Cardiac muscle cell (in vitro differentiated cells and primary cell): ENCODE data around the gene RTL5. TPM values are rescaled to one million over a fixed set of nuclear protein-coding genes. Genes with fewer than 3 reads are reported as not detected.
A peak's percentile ranks its signal among the peaks of the same experiment; 100 is the strongest.

Experiments
- DNase-seq, 2 donors: peaks; one replicate each; pipeline versions ENCODE4 v3.0.0 to v3.0.0-alpha.2; 2010 to 2017; ENCODE audit warnings: low read depth in 1 of 2, low spot score in 1 of 2
- H3K27ac ChIP-seq: fragments of 200-600 bp; sonication (generic); 2 replicates; pipeline ENCODE4 v1.5.1; 2016
- H3K27me3 ChIP-seq: fragments of 200-600 bp; sonication (generic); 2 replicates; pipeline ENCODE4 v1.6.0; 2016; ENCODE audit warnings: control low read depth
- H3K36me3 ChIP-seq: fragments of 200-600 bp; sonication (generic); 2 replicates; pipeline ENCODE4 v1.5.1; 2016; ENCODE audit warnings: control low read depth
- H3K4me1 ChIP-seq: fragments of 200-600 bp; sonication (generic); 2 replicates; pipeline ENCODE4 v1.8.1; 2017; ENCODE audit warnings: low read depth, mild to moderate bottlenecking, mixed run types
- H3K4me3 ChIP-seq: fragments of 200-600 bp; sonication (generic); 2 replicates; pipeline ENCODE4 v1.5.1; 2016; ENCODE audit warnings: mild to moderate bottlenecking
- H3K9me3 ChIP-seq: fragments of 200-600 bp; sonication (generic); 2 replicates; pipeline ENCODE4 v1.5.1; 2017; ENCODE audit warnings: low read depth, mild to moderate bottlenecking, control low read depth
- CTCF ChIP-seq: IDR thresholded peaks from 2 replicates; pipeline ENCODE4 v1.5.1; 2012; ENCODE audit warnings: low read depth, mild to moderate bottlenecking, low read length
- polyA plus RNA-seq: library from polyadenylated mRNA; unstranded; fragments of >200 nt; fragmentation: Nextera tagmentation; extraction: Ambion mirVana; gene quantifications from 2 replicates; pipeline ENCODE4 v1.2.1, GENCODE V29; 2016
- total RNA-seq: library from RNA; depleted of rRNA; stranded (reverse); fragments of >200 nt; gene quantifications from 2 replicates; pipeline ENCODE4 v1.2.3, GENCODE V29; 2016

Gene RTL5
- total and polyA plus RNA-seq, 2 experiments from 2014 or later = 8.3 to 11.6 TPM

- peaks cover 30% of the 10 kb centered on the region for H3K4me1 ChIP-seq
- TF ChIP-seq CTCF = no peak
- H3K4me3 ChIP-seq = no peak overlapping the region
- H3K9me3 ChIP-seq = no peaks in the 10 kb centered on the region
- H3K36me3 ChIP-seq = no peaks in the 10 kb centered on the region
- H3K27me3 ChIP-seq = no peaks in the 10 kb centered on the region
- H3K27ac ChIP-seq = peak overlapping the region; percentile 24
- DNase-seq = no peak
Observed at GRCh38 chrX:72120837-72121236, 10.9 kb downstream of the RTL5 start.

- H3K4me3 ChIP-seq = no peak overlapping the region
- DNase-seq = no peak
- peak overlapping the region; percentile 15 for H3K27ac ChIP-seq
- no peaks in the 10 kb centered on the region for H3K27me3 ChIP-seq
- H3K4me1 ChIP-seq = peaks cover 30% of the 10 kb centered on the region
- no peaks in the 10 kb centered on the region for H3K36me3 ChIP-seq
- H3K9me3 ChIP-seq = no peaks in the 10 kb centered on the region
- no peak for TF ChIP-seq CTCF
Observed at GRCh38 chrX:72117636-72118210, 14.0 kb downstream of the RTL5 start.

- H3K4me1 ChIP-seq = peaks cover 22% of the 10 kb centered on the region
- no peaks in the 10 kb centered on the region for H3K9me3 ChIP-seq
- no peak overlapping the region for H3K4me3 ChIP-seq
- no peaks in the 10 kb centered on the region for H3K36me3 ChIP-seq
- TF ChIP-seq CTCF = no peak
- H3K27ac ChIP-seq = peak overlapping the region; percentile 64
- DNase-seq = no peak
- no peaks in the 10 kb centered on the region for H3K27me3 ChIP-seq
Observed at GRCh38 chrX:72115380-72115779, 16.3 kb downstream of the RTL5 start.

DNA sequence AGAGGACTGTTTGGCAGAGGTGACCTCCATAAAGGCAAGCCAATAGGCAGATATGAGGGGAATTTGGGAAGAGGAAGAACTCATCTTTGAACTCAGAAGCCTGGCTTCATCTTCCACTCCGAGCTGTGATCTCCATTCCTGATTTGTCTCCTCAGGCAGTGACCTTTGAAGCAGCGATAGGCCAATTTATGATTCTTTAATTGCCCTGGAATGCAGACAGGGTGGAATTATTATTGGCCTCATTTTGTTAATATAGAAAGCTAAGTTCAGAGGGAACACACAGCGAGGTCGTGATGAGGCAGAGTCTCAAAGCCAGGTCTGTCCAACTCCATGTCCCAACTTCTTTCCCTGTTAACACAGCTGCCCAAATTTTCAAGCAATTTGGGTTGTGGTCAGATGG, 16.9 kb downstream of the RTL5 start:
- no peaks in the 10 kb centered on the region for H3K36me3 ChIP-seq
- peak overlapping the region; percentile 64 for H3K27ac ChIP-seq
- H3K9me3 ChIP-seq = no peaks in the 10 kb centered on the region
- H3K27me3 ChIP-seq = no peaks in the 10 kb centered on the region
- no peak overlapping the region for H3K4me3 ChIP-seq
- peaks cover 22% of the 10 kb centered on the region for H3K4me1 ChIP-seq
- no peak for TF ChIP-seq CTCF
- DNase-seq = no peak

- no peaks in the 10 kb centered on the region for H3K9me3 ChIP-seq
- no peaks in the 10 kb centered on the region for H3K27me3 ChIP-seq
- no peaks in the 10 kb centered on the region for H3K36me3 ChIP-seq
- no peak for DNase-seq
- peaks cover 22% of the 10 kb centered on the region for H3K4me1 ChIP-seq
- H3K27ac ChIP-seq = peak overlapping the region; percentile 64
- no peak for TF ChIP-seq CTCF
- H3K4me3 ChIP-seq = no peak overlapping the region
Observed at GRCh38 chrX:72114306-72114705, 17.4 kb downstream of the RTL5 start.
